ENCODE results near the gene ATP1B2.
A peak's percentile ranks its signal among the peaks of the same experiment; 100 is the strongest.

DNA sequence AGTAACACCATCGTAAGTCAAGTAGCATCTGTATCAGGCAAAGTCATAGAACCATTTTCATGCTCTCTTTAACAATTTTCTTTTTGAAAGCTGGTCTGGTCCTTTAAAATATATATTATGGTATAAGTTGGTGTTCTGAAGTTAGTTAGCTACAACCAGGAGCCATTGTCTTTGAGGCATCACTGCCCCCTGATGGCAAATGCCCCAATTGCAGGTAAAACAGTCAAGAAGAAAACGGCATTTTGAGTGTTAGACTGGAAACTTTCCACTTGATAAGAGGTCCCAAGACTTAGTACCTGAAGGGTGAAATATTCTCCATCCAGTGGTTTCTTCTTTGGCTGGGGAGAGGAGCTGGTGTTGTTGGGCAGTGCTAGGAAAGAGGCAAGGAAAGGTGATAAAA is 22.5 kb downstream of the ATP1B2 start:
- TF ChIP-seq EP300 (IDR thresholded peaks at IDR 0.05) (no peak), POLR2A (IDR thresholded peaks at IDR 0.05) (no peak)
- TF ChIP-seq, protein P1, sequence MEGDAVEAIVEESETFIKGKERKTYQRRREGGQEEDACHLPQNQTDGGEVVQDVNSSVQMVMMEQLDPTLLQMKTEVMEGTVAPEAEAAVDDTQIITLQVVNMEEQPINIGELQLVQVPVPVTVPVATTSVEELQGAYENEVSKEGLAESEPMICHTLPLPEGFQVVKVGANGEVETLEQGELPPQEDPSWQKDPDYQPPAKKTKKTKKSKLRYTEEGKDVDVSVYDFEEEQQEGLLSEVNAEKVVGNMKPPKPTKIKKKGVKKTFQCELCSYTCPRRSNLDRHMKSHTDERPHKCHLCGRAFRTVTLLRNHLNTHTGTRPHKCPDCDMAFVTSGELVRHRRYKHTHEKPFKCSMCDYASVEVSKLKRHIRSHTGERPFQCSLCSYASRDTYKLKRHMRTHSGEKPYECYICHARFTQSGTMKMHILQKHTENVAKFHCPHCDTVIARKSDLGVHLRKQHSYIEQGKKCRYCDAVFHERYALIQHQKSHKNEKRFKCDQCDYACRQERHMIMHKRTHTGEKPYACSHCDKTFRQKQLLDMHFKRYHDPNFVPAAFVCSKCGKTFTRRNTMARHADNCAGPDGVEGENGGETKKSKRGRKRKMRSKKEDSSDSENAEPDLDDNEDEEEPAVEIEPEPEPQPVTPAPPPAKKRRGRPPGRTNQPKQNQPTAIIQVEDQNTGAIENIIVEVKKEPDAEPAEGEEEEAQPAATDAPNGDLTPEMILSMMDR (IDR thresholded peaks at IDR 0.05): peak in 1 of 7 experiments; percentile 19

Measured in stomach (tissue), 4 donors.